Stimulated activated CD8-positive, alpha-beta memory T cell treated with anti-CD3 and anti-CD28 coated beads, Interleukin-15, amount 100 ng/mL, for 1 hour (primary cell): ENCODE measurements around the gene MTMR10.

Source experiments
- DNase-seq: peaks from one replicate; pipeline ENCODE4 v3.0.0-alpha.2; 2020; ENCODE audit warnings: low read depth

Gene MTMR10

DNA sequence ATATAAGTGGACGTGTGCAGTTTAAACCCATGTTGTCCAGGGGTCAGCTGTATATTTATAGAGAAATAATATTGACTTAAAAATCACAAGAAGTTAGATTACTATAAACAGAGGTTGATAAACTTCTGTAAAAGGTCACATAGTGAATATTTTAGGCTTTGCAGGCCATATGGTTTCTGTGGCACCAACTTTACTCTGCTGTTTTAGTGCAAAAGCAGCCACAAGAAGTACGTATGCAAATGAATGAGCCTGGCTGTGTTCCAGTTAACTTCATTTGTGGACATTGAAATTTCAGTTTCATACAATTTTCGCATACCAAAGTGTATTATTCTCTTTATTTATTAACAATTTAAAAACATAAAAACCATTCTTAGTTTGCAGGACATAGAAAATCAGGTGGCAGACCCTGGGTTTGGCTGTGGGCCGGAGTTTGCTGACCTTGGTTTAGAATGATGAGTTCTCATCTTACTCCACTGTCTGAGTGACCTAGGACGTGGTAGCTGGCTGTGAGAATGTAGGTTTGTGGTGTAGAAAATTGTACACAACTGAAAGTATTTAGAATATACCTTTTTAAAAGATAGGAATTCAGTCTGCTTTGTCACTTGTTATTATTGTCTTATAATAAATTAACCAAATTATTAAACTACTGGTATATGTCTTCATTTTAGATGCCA lies 71.4 kb downstream of the MTMR10 start:
- DNase-seq = no peak

- no peak for DNase-seq
These were observed 73.1 kb downstream of the MTMR10 start for GRCh38 chr15:30918366-30918765.

DNA sequence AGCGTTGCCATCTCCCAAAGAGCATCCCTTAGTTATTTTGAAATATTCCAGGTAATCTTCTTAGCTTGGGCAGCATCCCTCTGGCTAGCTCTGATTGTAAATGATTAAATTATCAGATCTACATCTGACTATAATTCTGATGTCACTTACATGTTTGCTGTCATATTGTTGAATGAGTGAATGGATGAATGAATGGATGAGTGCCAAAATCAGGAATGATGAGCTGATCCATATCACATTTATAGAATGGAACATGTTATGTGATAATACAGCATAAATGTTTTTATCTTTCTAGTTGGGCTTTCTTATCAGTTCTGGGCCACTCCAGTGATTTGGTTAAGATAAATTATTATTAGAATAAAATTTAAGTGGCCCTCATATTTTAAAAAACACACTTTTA lies 73.8 kb downstream of the MTMR10 start:
- DNase-seq = no peak

DNA sequence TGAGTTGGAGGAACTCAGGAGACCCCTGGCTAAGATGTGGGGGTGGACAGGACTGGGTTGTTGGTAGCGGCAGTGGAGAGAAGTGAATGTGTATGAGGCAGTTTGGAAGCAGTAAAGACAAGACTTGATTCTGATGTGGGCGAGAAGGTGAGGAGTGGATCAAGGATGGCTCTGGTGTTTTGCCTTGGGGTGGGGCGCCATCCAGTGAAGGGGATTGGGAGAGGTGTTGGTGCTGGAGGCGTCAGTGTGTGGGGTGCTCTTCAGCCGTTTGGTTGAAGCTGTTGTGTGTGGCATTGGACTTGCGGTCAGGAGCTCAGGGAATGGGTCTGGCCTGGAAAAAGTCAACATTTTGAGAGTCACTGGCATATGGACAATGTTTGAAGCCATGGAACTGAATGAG lies 74.4 kb downstream of the MTMR10 start:
- no peak for DNase-seq

GRCh38 chr15:30913761-30914160 lies 77.7 kb downstream of the MTMR10 start:
- no peak for DNase-seq

DNA sequence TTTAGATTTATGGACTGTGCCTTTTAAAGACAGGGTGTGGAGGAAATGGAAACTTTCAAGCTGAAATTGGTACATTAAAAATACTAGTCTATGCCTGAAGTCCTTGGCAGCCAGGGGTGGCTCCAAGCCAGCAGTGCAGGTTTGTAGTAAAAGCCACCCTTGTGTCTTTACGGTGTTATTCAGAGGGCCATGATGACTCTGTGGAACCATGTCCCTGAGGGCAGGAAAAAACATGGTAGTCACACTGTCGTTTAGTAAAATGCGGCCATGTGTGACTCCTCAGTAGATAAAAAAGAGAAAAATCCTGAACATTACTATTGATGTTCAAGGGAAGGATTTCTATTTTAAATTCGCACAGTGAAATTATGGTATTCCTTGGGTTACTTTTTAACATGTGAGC lies 85.1 kb downstream of the MTMR10 start:
- no peak for DNase-seq

DNA sequence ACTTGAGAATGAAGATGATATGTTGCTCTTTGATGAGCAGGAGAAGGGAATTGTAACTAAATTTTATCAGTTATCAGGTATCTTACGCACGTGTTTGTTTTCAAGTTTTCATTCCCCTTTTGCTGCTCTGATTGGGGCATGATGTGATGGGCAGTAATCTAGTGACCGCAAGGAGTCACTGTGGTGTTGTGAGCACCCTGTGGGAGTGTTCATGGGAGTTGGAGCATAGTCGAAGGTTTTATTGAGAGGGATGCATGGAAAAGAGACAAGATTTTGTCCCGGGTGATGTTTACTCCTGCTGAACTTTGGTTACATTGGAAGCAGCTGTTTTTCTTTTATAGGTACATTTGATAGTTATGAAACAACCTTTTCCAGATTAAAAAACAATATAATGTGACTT lies 85.6 kb downstream of the MTMR10 start:
- DNase-seq = no peak

DNA sequence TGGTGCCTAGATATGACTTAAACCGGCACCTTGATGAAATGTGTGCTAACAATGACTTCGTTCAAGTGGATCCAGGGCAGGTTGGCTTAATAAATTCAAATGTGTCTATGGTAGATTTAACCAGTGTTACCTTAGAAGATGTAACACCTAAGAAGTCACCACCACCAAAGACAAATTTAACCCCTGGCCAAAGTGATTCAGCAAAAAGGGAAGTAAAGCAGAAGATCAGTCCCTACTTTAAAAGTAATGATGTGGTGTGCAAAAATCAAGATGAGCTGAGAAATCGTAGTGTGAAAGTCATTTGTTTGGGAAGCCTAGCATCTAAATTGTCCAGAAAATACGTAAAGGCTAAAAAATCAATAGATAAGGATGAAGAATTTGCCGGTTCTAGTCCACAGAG lies 86.6 kb downstream of the MTMR10 start:
- no peak for DNase-seq

- DNase-seq = peak; percentile 52
These were observed 87.8 kb downstream of the MTMR10 start, which contains the start of gene FAN1 for GRCh38 chr15:30903497-30904187. FAN1 (plus strand) TSS chr15:30903915; CDS start chr15:30904664, 749 bp downstream.

DNA sequence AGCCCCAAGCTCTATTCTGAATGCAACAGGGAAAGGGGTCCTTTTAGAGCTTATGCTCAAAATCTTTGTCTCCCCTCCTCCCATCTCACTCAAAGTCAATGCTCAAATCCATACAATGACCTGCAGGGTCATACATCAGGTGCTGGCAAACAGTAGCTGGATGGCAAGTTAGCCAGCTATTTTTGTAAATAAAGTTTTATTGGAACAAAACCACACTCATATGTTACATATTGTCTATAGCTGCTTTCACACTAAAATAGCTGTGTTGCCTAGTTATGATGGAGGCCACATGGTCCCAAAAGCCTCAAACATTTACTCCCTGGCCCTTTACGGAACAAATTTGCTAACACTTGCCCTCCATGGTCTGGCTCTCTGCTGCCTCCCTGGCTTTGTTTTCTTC lies 89.5 kb downstream of the MTMR10 start:
- no peak for DNase-seq

- no peak for DNase-seq
These were observed 95.2 kb downstream of the MTMR10 start for GRCh38 chr15:30896211-30896606.

DNA sequence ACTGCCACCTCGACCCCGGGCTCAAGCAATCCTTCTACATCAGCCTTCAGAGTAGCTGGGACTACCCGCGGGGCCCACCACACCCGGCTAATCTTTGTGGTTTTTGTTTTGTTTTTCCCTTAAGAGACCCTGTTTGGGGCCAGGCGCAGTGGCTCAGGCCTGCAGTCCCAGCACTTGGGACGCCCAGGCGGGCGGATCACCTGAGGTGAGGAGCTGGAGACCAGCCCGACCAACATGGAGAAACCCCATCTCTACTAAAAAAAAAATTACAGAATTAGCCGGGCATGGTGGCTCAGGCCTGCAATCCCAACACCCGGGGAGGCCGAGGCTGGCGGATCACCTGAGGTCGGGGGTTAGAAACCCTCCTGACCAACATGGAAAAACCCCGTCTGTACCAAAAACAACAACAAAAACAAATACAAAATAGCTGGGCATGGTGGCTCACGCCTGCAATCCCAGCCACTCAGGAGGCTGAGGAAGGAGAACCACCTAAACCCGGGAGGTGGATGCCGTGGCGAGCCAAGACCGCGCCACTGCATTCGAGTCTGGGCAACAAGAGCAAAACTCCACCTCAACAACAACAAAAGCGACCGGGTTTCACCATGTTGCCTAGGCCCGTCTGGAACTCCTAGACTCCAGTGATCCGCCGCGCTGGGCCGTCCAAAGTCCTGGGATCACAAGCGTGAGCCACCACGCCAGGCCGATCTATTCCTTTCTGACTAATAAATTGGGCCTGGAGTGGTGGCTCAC lies 95.8 kb downstream of the MTMR10 start:
- DNase-seq = no peak

DNA sequence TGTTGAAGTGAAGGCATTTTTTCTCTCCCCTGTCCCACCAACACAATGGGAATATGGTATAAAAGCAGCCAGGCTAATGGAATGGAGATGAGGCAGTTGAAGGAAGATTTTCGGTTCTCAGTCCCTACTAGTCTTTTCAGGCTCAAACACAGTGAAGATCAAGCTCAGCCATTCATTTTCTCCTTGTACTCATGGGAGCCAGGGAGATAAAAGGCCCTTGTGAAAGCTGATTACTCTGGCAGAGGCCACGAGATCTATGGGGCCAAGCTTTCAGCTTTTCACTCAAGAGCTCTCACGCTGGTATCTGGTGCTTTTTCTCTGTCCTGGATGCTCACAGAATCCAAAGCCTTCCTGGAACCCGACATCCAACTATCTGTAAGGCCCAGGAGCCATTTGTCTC lies 102.2 kb downstream of the MTMR10 start:
- DNase-seq = no peak
